Activated CD8-positive, alpha-beta memory T cell treated with anti-CD3 and anti-CD28 coated beads for 1 hour (primary cell): ENCODE data around the gene KCNA3.

Experiments used
- DNase-seq, 2 donors: peaks; one replicate each; pipeline ENCODE4 v3.0.0-alpha.2; 2020; ENCODE audit warnings: low read depth in 1 of 2; ENCODE audit errors: extremely low read depth in 1 of 2

Gene KCNA3

DNA sequence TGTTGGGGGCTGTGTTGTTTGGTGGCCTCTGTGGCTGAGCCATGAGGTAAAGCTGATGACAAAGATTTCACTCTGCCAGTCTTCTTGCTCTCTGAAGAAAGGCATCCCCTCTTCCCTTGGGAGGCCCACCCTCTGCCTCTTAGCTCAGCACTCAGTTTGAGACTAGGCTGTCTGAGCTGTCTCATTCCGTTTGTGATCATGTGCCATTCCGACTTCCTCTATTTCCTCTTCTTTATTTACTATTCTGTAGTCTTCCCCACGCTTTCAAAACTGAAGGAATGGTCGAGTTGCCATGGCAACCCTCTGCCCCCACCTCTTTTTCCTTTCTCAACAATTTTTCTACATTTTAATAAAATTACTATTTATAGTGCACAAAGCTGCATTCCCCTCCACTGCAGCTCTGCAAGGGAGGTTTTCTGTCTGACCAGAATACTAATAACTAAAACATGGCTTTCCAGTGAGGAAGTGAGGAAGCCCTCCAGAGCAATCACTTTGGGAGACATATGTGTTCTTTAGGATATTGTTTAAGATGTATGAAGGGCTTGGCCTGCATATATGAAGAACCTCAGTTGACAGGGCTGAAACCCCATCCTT, 30.8 kb downstream of the KCNA3 start:
- DNase-seq = no peak

DNA sequence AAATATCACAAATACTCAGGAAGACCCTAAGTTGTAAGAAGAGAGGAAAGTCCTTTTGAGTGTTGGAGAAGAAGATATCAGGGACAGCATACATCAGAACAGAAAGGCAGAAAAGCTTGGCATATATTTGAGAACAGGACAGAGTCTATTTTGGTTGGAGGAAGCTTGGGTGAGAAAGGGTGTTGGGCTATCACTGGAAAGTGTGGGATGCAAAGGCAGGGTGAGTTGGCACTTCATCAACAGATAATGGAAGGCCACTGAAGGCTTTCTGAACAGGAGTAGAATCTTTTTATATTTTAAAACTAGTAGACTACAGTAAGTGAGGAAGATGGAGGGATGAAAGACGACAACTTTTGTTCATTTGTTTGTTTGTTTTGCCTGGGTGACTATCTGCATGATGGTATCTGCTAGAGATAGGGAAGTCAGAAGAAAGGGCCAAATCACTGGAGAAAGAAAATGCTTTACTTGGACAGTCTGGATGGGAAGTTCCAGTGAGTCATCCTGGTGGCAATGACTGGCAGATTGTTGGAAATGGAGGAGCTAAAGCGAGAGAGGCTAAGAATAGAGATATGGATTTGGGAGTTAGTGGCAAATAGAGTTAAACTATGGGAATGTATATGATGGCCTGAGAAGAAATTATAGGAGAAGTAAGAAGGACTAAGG, 34.9 kb downstream of the KCNA3 start:
- DNase-seq = no peak

DNA sequence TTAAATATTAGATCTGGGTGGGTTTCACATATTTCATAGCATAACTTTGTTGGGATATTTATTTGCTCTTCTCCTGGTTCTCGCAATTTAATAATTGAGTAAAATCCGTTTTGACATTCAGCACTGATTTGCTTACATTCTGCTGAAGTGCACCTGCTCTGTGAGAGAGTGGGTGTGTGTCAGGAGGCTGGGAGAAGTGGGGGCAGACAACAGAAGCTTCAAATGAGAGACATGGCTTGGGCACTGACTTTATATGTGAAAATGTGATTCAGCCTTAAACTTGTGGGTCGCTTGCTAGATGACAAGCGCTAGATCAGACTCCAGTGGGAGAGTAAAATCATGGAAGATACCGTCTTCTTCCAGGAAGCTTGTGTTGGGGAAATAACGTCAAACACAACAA, 36.2 kb downstream of the KCNA3 start:
- no peak for DNase-seq

DNA sequence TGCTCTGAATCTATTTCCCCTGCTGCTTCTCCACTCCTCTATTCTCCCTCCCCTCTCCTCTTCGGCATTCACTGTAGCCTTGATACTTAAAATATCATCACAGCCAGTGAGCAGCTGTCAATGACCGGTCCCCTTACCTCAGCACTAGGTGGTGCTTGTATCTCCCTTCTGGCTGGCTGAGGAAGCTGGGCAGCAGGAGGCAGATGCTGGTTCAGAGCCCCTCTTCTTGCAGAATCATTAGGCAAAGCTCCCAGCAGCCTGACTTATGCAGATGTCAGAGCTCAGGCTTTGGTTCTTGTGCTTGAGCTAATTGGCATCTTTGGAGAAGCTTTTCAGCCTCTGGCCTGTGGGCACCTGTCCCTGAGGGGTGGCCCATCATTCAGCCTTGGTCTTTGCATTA, 36.7 kb downstream of the KCNA3 start:
- no peak for DNase-seq

DNA sequence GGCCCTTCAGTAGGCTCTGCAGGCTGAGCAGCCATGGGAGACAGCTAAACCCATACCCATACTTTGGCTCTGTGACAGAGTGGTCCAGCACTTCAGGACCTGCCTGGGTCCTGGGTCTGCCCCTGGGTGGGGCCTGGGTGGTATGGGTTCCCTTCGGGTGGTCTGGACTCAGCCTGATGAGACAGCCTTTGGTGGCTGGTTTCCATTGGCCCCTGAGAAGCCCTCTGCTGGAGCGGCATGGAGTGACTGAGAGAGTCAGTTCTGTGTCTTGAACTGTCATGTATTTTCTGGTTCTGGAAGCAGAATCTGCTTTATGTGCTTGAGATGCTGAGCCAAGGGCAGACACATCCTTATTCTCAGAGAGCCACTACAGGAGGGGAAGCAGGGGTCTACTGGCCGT, 37.3 kb downstream of the KCNA3 start:
- no peak for DNase-seq

DNA sequence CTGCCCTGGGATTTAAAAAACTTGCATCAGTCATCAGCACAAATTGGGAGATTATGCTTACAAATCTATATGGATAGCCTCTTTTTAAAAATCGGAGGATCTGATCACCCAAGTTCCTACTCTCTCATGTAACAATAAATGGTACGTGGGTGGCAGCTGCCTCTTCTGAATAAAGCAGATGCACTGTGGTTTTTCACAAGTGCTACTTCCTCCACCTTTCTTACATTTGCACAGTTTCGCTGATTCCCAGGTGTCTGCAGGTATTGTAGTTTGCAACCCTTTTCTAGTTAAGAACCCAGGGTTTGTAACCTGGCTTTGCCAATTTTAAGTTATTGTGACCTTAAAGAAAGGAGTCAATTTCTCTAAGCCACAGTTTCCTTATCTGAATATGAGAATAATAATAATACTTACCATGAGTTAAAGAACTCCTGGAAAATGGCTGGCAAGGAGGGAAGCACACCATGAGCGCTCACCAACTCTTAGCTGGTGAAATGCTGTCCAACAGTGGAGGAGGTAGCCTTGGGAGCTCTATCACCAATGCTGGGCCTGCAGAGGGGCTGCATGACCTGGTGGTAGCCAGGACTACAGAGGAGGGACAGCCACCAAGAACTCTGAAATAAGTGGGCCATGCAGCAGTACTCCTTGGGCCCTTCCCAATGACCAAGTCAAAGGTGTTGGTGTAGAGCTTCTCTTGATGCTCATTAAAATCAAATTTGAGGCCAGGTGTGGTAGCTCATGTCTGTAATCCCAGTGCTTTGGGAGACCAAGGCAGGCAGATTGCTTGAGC, 38.4 kb downstream of the KCNA3 start:
- DNase-seq = no peak

DNA sequence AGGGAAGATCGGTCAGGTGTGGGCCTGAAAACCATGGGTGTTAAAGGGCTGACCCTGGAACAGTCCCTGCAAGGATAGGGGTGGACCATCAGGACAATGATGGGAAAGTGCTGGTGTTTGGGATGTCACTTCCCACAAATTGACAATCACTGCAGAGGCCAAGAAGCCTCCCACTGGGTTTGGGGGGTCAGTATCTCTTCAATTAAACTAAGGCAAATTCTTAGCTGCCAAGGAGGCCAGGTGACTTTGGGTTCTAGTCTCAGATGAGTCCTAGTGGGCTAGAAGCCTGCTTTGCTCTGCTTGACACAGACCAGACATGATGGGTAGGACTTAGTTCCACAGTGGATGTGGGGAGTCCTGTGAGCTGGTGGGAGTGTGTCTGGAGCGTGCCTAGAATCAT, 39.3 kb downstream of the KCNA3 start:
- DNase-seq = no peak

DNA sequence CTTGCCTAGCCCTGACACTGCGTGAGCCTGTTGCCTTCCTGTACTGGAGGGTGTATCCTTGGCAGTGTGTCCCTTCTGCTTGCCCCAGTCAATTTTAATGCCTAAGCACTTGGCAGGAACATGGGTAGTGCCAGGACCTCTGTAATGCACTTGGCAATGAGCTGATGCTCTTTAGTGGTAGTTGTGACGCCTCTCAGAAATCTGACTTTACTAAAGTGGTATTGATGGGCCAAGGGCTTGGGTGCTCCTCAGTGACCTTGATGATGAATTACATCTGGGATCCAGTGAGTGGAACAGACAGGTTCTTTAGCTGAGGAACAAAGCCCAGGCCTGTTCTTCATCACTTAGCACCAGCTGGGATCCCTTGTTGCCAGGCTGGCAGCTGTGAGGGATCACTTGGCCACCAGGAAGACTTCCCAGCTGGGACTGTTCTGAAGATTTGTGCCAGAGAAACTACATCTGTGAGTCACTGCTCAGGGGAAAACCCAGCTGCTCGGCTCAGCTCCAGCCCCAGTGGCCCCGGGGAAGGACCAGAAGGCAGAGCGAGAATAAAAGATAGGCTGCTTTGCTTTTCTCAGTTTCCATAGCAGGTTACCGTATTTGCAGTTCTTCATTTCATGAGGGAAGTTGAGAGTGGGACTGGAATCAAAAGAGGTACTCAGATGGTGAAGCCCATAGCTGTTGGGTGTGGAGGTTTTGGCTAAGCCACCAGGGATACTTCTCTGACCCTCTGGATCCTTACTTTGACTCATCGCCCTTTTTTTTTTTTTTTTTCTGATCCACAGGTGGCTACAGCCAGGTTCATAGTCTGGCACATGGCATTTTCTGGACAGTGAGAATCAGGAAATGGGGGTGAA, 40.1 kb downstream of the KCNA3 start:
- peak in 1 of 2 donors; percentile 39 for DNase-seq

DNA sequence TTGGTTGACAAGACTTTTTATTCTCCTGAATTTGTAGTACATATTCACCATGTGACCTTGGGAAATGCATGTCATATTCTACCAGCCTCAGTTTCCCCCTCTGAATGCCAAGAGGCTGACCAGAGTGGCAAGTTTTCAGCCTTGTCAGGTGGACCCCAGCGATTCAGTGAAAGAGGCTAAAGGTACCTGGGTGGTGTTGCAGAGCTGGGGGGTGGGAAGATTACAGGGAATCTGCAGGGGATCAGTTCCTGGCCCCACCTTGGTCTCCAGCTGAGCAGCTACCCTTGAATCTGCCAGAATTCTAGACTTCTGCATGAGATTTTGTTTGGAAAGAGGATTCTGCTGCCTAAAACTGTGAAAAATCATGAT, 40.7 kb downstream of the KCNA3 start:
- no peak for DNase-seq

DNA sequence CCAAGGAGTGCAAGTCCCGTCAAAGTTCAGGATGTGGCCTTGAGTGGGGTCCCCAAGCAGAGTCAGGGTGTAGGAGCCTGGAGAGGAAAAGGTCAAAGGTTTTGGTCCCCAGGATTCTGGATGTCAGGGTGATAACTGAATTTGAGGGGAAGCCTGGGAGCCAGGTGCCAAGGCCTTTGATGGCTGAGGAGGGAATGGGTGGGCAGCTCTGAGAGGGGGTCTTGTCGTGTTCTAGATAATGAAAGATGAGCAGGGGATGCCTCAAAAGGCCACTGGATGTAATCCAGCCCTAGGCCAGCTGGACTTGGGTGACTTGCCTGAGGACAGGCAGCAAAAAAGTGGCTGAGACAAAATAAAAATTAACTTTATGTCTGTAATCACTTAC, 41.1 kb downstream of the KCNA3 start:
- DNase-seq = no peak

DNA sequence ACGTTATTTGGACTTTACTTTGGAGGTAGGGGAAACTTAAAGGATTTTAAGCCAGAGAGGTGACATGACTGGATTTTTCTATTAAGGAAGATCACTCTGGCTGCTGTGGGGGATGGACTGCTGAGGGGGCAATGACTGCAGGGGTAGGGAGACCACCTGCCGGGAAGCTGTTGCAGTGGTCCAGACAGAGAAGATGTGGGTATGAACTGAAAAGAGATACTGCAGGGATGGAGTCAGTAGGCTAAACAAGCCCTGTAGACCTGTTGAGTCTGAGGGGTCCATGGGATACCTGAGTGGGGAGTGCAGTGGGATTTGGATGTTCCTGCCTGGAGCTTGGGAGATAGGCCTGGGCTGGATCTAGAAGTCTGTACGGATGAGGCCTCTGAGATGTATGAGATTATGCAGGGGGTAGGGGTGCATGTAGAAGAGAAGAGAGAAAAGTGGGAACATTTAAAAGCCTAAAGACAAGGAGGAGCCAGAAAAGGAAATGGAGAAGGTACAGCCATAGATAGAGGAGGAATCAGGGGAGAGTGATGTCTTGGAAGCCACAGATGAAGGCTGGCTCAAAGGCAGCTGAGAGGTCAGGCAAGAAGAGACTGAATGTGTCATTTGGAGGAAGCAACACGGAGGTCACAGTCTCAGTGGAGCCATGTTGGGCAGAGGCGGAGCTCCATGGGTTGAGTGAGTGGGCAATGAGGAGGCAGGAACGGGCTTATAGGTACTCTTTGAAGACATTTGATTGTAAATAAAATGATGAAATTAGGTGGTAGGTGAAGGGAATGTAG, 42.7 kb downstream of the KCNA3 start:
- no peak for DNase-seq

DNA sequence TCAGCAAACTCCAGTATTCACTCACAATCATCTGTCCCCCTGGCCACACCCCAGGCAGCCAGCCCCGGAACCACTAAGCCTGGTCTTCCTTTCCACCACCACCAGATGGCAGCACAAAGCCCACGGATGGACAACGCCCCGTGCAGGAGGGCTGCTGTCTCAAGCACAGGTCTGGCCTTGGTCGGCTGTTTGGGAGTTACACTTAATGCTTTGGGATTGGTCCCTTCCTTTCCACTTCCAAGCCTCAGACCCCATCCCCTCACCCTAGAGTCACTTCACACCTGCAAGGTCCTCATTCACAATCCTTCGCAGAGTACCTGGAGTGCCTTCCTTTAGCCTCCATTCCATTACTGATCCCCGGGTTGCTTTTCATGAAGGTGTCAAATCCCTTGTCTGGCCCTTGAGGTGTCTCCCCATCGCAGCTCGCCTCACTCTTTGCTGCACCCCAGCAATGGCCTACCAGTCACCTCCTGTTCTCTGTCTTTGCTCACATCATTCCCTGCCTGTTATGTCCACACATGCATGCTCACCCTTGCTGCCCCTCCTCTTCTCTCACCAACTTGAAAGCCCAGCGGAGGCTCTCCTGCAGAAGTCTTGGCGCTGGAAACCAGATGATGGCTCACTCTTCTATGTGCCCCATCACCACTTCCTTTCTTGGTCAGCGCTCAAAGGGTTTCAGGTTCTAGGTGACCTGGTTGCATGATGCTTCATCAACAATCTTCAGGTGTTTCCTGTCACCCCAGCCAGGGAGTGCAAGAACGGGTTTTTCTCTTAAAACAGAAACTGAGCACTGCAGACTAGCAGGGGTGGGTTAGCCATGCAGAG, 43.7 kb downstream of the KCNA3 start:
- peak; percentile 63 to 76 for DNase-seq

DNA sequence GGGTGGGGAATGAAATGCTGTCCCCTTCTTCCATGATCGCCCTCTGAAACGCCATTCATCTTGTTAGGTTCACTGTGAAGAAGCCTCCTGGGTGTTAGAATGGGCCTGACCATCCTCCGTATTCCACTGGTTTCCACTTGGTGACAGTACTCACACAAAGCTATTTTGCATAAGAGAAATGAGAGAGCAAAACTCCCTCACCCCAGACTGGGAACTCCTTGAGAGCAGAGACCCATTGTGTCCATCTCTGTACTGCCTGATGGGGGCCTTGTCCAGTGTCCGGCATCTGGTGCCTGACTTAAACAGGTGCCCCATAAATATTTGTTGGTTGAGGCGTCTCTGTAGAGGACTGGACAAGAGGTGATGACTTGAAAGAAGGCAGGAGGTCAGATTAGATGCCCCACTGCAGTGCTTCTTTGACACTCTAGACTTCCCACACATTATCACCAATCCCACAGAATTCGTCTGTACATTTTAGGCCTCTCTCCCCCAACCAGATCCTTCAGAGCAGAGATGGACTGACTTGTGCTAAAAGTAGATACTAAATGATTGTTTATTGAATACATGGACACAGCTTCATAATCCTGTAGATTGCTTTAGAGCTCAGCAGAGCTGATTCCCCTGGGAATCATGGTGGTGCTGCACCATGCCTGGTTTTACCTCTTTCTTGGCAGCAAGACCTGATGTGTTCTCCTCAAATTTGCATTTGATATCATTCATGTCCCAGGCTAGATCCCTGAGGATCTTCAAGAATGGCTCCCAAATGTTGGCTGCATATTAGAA, 46.2 kb downstream of the KCNA3 start:
- DNase-seq = no peak

DNA sequence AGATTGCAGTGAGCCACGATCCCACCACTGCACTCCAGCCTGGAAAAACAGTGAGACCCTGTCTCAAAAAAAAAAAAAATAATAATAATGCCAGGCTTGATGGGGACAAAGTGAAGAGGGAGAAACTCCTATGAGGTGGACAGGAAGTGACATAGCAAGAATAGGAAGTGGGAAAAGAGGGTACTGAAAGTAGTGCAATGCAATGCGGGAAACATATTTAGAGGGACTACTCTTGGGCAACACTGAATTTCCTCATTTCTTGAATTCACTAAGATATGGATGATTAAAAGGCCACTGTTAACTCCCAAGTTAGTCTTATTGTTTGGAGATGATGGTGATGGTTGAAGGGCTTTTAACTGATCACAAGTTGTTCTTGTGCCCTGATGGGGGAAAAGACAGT, 47.0 kb downstream of the KCNA3 start:
- no peak for DNase-seq

DNA sequence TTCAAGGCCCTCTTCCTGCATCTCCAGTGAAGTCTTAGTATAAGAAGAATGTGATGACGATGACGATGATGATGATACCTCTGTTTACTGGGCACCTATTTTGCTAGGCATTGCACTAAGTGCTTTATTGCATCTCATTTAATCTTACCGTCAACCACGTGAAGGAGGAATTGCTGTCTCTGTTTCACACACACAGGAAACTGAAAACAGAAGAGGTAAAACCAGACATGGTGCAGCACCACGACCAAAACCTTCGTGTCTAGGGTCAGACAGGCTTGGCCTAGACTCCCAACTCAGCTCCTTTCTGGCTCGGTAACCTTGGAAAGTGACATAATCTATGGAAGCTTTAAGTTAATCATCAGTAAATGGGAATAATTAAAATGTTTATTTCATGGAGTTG, 47.9 kb downstream of the KCNA3 start:
- no peak for DNase-seq
